GM19025 (cell line): ENCODE measurements around the gene SNCAIP.

Experiments used
- ATAC-seq: cut with Tn5 transposase; IDR thresholded peaks from one replicate; pipeline ENCODE4 v1.9.1; 2021; ENCODE audit warnings: mild to moderate bottlenecking, low read depth, moderate library complexity; ENCODE audit not compliant: unreplicated experiment

SNCAIP gene

GRCh38 chr5:122490718-122491117 lies 178.7 kb downstream of the SNCAIP start:
- no peak for ATAC-seq

- no peak for ATAC-seq
Measured at GRCh38 chr5:122492675-122493074, 180.6 kb downstream of the SNCAIP start.

DNA sequence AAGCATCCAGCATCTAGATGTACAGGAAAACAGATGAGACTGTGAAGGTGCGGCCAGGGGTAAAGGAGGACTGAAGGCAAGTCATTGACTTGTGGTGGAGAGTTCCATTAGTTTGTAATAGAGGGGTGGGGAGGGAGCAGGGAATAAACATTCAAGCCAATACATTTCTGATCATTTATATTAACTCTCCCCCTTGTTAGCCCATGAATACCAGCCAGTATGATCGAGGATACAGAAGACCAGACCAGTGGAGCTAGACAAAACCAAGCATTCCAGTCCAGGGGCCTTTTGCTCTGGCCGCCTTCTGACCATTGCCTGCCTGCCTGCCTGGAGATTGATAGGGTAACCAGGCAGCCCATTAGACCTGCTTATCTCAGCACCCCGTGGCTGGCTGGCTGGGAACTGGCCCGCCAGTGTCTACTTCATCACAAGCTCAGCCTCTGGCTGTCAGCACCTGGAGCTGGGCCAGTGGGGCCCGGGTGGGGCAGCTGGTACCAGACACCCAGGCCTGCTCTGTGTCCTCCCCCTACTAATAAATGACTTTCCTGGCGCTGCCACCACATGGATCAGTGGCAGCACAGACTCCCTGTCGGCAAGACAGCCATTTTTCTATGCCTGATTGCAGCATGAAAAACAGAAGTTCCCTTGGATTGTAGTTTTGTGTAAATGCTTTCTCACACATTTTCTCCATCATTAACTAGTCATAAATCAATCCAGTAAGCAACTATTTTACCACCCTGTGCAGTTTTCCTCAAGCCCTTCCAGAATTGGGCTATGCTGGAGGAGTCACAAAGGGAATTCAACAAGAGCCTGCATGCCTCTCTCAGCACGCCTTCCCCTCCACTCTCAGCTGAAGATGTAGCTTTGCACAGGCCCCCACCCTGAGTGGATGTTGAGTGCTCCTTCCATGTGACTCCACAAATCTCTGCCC lies 181.3 kb downstream of the SNCAIP start:
- ATAC-seq: no peak

GRCh38 chr5:122494109-122494508 lies 182.1 kb downstream of the SNCAIP start:
- no peak for ATAC-seq

- ATAC-seq: no peak
Measured at GRCh38 chr5:122498163-122498562, 186.1 kb downstream of the SNCAIP start.

DNA sequence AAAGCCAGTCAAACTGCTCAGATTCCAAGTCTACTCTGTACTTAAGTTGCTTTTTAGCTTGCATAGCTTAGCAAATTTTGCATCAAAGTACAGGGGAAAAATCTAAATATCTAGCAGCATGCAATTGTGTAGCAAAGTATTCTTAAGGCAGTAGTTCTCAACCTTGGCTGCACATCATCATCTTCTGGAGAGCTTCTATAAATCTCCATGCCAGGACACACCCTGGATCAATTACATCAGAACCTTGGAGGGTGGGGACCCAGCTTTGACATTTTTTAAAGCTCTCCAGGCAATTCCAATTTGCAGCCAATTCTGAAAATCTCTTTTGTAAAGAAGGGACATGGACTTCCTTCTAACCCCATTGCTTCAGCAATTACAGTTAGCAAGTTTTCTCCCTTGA lies 187.5 kb downstream of the SNCAIP start:
- no peak for ATAC-seq

DNA sequence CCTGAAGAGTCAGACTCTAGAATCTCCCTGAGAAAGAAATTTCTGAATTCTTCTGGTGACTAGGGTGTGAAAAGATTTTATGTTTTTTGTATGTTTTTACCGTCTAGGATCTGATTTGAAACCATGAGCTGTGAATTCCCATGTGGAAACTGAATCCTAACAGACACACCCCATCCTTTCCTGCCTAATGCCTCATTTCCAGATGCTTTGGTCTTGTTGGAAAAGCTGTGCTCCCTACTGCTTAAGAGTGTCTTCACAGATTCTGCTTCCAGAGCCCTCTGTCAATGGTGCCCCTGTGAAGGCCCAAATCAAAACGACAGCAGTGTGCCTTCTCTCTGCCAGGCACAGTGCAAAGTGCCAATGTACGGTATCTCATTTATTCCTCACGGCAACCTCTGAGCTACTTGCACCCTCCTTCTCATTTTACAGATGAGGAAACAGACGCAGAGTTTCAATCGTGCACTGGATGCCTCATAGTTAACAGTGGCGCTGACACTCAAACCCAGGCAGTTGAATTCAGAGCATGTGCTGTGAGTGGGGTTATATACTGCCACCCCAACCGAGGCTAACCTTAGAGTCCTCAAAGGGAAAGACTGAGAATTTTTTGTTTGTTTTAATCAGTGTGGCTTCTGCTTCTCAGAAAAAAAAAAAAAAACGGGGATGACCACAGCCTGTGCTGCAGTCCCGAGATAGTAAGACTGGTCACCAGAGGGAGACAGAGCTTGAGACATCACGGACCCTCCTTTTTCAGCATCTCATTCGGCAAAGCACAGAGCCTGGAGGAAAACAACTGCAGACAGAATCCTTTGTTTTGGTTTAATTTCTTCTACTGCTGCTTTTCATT lies 188.4 kb downstream of the SNCAIP start:
- ATAC-seq: no peak

- no peak for ATAC-seq
Measured at GRCh38 chr5:122501089-122501435, 189.0 kb downstream of the SNCAIP start.

- no peak for ATAC-seq
Measured at GRCh38 chr5:122507045-122507444, 195.0 kb downstream of the SNCAIP start.

DNA sequence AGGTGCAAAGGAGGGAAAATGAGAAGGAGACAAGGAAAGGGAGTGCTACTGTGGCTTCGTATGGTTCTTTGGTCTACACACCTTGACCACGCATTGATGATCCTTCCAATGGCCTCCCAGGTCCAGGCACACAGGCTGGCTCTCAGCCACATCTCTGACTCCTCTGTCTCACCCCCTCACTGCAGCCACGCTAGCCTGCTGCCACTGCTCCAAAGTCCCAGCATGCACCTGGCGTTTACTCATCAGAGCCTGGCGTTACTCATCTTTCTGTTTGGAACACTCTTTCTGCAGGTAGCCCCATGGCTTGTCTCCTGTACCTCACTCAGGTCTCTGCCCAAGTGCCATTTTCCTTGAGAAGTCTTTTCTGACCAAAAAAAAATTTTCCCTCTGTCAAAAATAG lies 195.5 kb downstream of the SNCAIP start:
- ATAC-seq: no peak

DNA sequence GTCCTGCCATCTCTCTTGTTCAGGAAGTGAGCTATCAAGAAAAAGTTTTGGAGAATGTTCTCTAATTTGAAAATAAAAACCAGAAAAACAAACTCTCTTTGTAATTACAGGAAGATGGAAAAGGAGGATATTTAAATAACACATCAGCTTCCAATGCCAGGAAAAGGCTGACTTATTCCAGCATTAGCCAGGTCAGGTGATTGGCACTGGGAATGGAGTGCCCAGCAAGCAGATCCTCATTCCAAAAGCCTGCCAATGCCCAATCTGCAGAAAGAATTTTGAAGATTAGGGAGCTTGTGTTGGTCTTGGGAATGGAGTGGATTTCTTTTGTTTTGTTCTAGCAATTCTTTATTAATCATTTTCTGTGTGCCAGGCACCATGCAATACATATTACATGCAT lies 196.6 kb downstream of the SNCAIP start:
- no peak for ATAC-seq
